CD4-positive, alpha-beta T cell treated with Interleukin-17A for 1 hour (primary cell): ENCODE results near the gene NUP98.
A peak's percentile ranks its signal among the peaks of the same experiment; 100 is the strongest.

Experiments used
- DNase-seq: peaks from one replicate; pipeline ENCODE4 v3.0.0-alpha.2; 2020

NUP98 gene

GRCh38 chr11:3637201-3637600 lies 160.2 kb downstream of the NUP98 start:
- no peak for DNase-seq

GRCh38 chr11:3635641-3636375 lies 161.5 kb downstream of the NUP98 start:
- DNase-seq, result no peak

GRCh38 chr11:3632070-3632660 lies 165.2 kb downstream of the NUP98 start:
- DNase-seq, result no peak

GRCh38 chr11:3631331-3631730 lies 166.0 kb downstream of the NUP98 start:
- no peak for DNase-seq

DNA sequence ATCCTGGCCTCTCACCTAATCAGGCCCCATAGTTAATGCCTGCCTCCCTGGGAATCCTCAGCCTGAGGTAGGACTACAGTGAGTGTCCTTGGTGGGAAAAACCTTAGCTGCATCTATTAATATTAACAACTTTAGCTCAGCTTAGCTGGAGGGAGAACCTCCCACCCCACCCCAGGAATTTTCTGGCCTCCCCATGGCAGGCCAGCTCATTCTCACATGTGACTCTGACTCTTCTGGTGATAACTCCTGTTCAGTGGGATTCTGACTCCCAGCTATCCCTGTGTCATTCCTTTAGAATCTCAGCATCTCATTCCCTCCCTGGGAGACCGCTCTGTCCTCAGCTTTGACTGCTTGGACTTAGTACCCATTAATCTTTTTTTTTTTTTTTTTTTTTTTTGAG lies 170.1 kb downstream of the NUP98 start:
- no peak for DNase-seq

- DNase-seq, result peak; percentile 11
Measured at GRCh38 chr11:3626250-3626960, 170.9 kb downstream of the NUP98 start.
